ENCODE results near the gene ASCL4.

Gene ASCL4

DNA sequence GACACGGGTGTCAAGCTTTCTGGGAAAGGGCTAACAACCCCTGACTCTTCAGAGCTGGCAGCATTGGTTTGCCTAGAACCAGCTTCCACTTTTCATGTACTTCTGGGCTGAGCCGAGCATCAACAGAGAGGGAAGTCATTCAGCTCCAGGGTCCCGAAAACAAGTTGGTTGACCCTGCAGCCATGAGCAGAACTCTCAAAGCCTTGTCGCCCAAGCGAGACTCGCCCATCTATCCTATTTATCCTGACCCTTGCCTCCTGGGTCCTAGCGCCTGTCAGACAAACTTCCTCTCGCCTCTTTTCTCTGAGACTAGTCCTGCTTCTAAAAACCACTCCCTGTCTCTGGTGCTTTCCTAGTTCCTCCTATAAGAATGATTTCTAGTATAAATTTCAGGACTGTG, 47.9 kb downstream of the ASCL4 start:
- no peaks in the 10 kb centered on the region for H3K36me3 ChIP-seq (ENCODE audit: insufficient read depth, low read length)
- no peaks in the 10 kb centered on the region for H3K79me2 ChIP-seq (ENCODE audit: insufficient read depth, low read length)
- peaks cover 12% of the 10 kb centered on the region for H3K4me1 ChIP-seq (ENCODE audit: insufficient read depth, low read length, poor library complexity, severe bottlenecking)
- H4K20me1 ChIP-seq (ENCODE audit: insufficient read depth, low read length, poor library complexity, severe bottlenecking): no peaks in the 10 kb centered on the region
- H3K9me2 ChIP-seq (replicated peaks; ENCODE audit: low read depth, low read length): no peaks in the 10 kb centered on the region
- no peak overlapping the region for H2AFZ ChIP-seq (ENCODE audit: low read length)
- no peaks in the 10 kb centered on the region for H3K27me3 ChIP-seq (ENCODE audit: insufficient read depth, low read length, poor library complexity, severe bottlenecking)
- no peak overlapping the region for H3K9ac ChIP-seq (ENCODE audit: low read depth, low read length, poor library complexity, severe bottlenecking)
- no peak overlapping the region for H3K4me2 ChIP-seq (ENCODE audit: low read depth, low read length, poor library complexity, severe bottlenecking)
- peaks cover 22% of the 10 kb centered on the region; the same call in 1 of the 2 replicates for H3K9me3 ChIP-seq (ENCODE audit: insufficient read depth, low read depth, low read length)
- TF ChIP-seq, protein P1, sequence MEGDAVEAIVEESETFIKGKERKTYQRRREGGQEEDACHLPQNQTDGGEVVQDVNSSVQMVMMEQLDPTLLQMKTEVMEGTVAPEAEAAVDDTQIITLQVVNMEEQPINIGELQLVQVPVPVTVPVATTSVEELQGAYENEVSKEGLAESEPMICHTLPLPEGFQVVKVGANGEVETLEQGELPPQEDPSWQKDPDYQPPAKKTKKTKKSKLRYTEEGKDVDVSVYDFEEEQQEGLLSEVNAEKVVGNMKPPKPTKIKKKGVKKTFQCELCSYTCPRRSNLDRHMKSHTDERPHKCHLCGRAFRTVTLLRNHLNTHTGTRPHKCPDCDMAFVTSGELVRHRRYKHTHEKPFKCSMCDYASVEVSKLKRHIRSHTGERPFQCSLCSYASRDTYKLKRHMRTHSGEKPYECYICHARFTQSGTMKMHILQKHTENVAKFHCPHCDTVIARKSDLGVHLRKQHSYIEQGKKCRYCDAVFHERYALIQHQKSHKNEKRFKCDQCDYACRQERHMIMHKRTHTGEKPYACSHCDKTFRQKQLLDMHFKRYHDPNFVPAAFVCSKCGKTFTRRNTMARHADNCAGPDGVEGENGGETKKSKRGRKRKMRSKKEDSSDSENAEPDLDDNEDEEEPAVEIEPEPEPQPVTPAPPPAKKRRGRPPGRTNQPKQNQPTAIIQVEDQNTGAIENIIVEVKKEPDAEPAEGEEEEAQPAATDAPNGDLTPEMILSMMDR (conservative IDR thresholded peaks at IDR 0.05; ENCODE audit: low read length): no peak
- no peak for TF ChIP-seq EZH2phosphoT487 (IDR thresholded peaks at IDR 0.05; ENCODE audit: borderline replicate concordance)
- H3F3A ChIP-seq (ENCODE audit: low read depth): no peaks in the 10 kb centered on the region
- no peak overlapping the region for H3K4me3 ChIP-seq (ENCODE audit: low read length, poor library complexity, severe bottlenecking)

Data from Loucy (cell line).